ENCODE data around the gene HAX1. TPM values are rescaled to one million over a fixed set of nuclear protein-coding genes. Genes with fewer than 3 reads are reported as not detected.
A peak's percentile ranks its signal among the peaks of the same experiment; 100 is the strongest.
"Not testable (repeated sequence)": the region's sequence is repeated elsewhere in the genome, so short reads cannot be mapped to it uniquely, and the experiment has no call there.

Gene HAX1
- total and polyA plus RNA-seq, 7 experiments from 2014 or later, result 71.9 to 201 (median 108) TPM

DNA sequence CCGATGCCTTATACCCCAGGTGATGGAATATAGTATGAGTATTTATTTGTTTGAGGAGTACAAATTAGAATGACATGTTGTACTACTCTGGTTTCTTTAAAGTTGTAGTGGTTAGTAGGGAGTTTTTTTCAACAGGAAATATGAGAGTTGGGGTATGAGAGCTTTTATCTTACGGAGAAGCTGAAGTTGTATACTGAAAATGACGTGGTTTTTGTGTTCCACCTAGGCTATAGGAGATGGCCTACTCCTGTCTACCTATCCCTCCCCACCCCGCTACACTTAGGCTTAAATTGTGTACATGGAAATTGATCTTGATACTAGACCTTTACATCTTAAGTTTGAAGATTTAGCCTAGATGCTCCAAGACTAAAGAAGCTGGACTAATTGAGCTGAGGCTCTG lies 6.8 kb upstream of the HAX1 start:
- Histone ChIP-seq H3K4me3 (ENCODE audit: low read length) (no peak overlapping the region), H3K4me1 (ENCODE audit: control insufficient read depth in 2 of 2, insufficient read depth in 2 of 2, low read length in 2 of 2) (peaks cover 0 to 30% of the 10 kb centered on the region in 2 donors), H3K27ac (ENCODE audit: low read depth, low read length) (peak overlapping the region; percentile 86), H3K36me3 (ENCODE audit: control insufficient read depth in 2 of 3, insufficient read depth in 3 of 3, low read length in 3 of 3) (peaks cover 5 to 61% (median 17%) of the 10 kb centered on the region in 3 experiments), H3K27me3 (ENCODE audit: control insufficient read depth in 2 of 2, insufficient read depth in 2 of 2, low read length in 2 of 2) (no peaks in the 10 kb centered on the region), H3K9me3 (ENCODE audit: control insufficient read depth in 2 of 3, low read length in 3 of 3) (no peaks in the 10 kb centered on the region)
- Mint-ChIP-seq H3K27me3 (no peaks in the 10 kb centered on the region), H3K4me1 (peaks cover 22 to 55% (median 50%) of the 10 kb centered on the region in 7 donors), H3K9me3 (peaks cover 0 to 1% (median 0%) of the 10 kb centered on the region in 11 donors), H3K4me3 (peak overlapping the region; percentile 23 to 83 (median 54)), H3K27ac (peak overlapping the region; percentile 71 to 98 (median 91)), H3K36me3 (peaks cover 13 to 37% (median 26%) of the 10 kb centered on the region in 5 donors)
- ChIA-PET POLR2A (interaction anchor here (1.1 to 3.3 kb wide), 6 partner anchors 34 to 275 kb away, joined by 3 to 12 read pairs (median 4); partner anchors contain the start of gene UBAP2L), CTCF (interaction anchor here (0.6 to 1.4 kb wide), 6 partner anchors 15 to 214 kb away, joined by 3 to 6 read pairs (median 4); no protein-coding TSS in a partner anchor)
- DNase-seq, result peak in 7 of 9 donors; percentile 54 to 80 (median 72)
- peak; percentile 96 for ATAC-seq
- intact Hi-C loops (cut with micrococcal nuclease), result loop anchor here (2.0 kb wide), 1 partner anchor 45 kb away; the partner anchor contains the start of gene UBAP2L (in 2 of the 2)

DNA sequence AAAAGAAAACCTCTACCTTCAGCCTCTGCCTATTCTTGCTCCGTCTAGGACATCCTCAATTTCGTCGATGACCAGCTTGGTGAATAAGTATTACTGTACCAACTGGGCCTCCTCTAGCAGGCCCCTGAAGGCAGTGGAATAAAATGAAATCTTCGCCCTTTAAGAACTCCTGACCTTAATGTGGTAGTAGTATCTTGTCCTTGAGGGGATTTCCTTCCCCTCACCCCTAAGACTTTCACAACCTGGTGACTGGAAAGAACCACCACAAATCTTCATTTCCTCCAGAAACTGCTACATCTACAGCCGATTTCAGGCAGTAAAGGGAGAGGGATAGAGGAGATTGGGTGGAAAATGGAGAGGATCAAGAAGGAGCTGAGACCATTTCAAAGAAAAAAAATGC lies 1.6 kb upstream of the HAX1 start:
- Mint-ChIP-seq H3K9me3 (no peaks in the 10 kb centered on the region), H3K4me1 (peaks cover 24 to 58% (median 53%) of the 10 kb centered on the region in 7 donors), H3K27ac (peak overlapping the region; percentile 74 to 99 (median 99)), H3K27me3 (no peaks in the 10 kb centered on the region), H3K36me3 (peaks cover 5 to 24% (median 15%) of the 10 kb centered on the region in 5 donors), H3K4me3 (peak overlapping the region in 8 of 10 donors; percentile 5 to 98 (median 52))
- H3K27ac ChIP-seq (ENCODE audit: low read depth, low read length), result peak overlapping the region; percentile 92
- peaks cover 0 to 43% (median 0%) of the 10 kb centered on the region in 3 experiments for H3K36me3 ChIP-seq (ENCODE audit: control insufficient read depth in 2 of 3, insufficient read depth in 3 of 3, low read length in 3 of 3)
- no peak overlapping the region for H3K4me3 ChIP-seq (ENCODE audit: low read length)
- DNase-seq (no peak), ATAC-seq (no peak)
- no peaks in the 10 kb centered on the region for H3K9me3 ChIP-seq (ENCODE audit: control insufficient read depth in 2 of 3, low read length in 3 of 3)
- CTCF ChIA-PET, result interaction anchor here (4.3 to 4.5 kb wide), 2 partner anchors 64 to 71 kb away, joined by 28 to 34 read pairs; no protein-coding TSS in a partner anchor
- POLR2A ChIA-PET, result interaction anchor here (0.9 to 3.0 kb wide), 5 partner anchors 16 to 280 kb away, joined by 3 to 18 read pairs (median 5); partner anchors contain the start of gene RPS27
- H3K4me1 ChIP-seq (ENCODE audit: control insufficient read depth in 2 of 2, insufficient read depth in 2 of 2, low read length in 2 of 2), result peaks cover 20 to 22% of the 10 kb centered on the region in 2 donors
- H3K27me3 ChIP-seq (ENCODE audit: control insufficient read depth in 2 of 2, insufficient read depth in 2 of 2, low read length in 2 of 2), result no peaks in the 10 kb centered on the region
- intact Hi-C loops (cut with micrococcal nuclease), result loop anchor here (5.0 kb wide), 4 partner anchors 294 to 781 kb away; partner anchors contain the start of genes ADAM15 (in 1 of the 2), ILF2 (in 1 of the 2), INTS3 (in 1 of the 2) and JTB (in 1 of the 2)

DNA sequence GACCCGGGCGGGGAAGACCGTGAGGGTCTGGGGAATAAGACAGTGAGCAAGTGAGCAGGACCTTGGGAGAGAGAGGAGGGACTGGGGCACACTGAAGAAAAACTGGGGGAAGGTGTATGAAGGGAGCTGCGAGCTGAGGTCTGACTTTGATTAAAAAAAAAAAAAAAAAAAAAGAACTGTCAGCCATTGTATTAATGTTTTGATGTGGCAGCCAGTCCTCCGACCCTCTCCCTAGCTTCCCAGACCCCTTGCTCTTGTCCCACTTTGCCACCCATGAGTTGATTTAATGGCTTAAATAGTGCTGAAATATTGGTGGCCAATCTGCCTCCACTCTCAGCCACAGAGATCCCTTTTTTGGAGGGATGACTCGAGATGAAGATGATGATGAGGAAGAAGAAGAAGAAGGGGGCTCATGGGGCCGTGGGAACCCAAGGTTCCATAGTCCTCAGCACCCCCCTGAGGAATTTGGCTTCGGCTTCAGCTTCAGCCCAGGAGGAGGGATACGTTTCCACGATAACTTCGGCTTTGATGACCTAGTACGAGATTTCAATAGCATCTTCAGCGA lies 652 bp downstream of the HAX1 start:
- no peak for DNase-seq
- Histone ChIP-seq H3K4me3 (ENCODE audit: low read length) (peak overlapping the region; percentile 98), H3K27ac (ENCODE audit: low read depth, low read length) (peak overlapping the region; percentile 92), H3K4me1 (ENCODE audit: control insufficient read depth in 2 of 2, insufficient read depth in 2 of 2, low read length in 2 of 2) (peaks cover 10 to 20% of the 10 kb centered on the region in 2 donors), H3K27me3 (ENCODE audit: control insufficient read depth in 2 of 2, insufficient read depth in 2 of 2, low read length in 2 of 2) (no peaks in the 10 kb centered on the region), H3K36me3 (ENCODE audit: control insufficient read depth in 2 of 3, insufficient read depth in 3 of 3, low read length in 3 of 3) (peaks cover 0 to 51% (median 0%) of the 10 kb centered on the region in 3 experiments), H3K9me3 (ENCODE audit: control insufficient read depth in 2 of 3, low read length in 3 of 3) (no peaks in the 10 kb centered on the region)
- intact Hi-C loops (cut with micrococcal nuclease), result loop anchor here (1.0 to 5.0 kb wide), 25 partner anchors 52 to 779 kb away; partner anchors contain the start of genes CRTC2 (in 2 of the 2), ILF2 (in 2 of the 2), RPS27 (in 2 of the 2) and UBAP2L (in 2 of the 2)
- H3K27ac Mint-ChIP-seq, result peak overlapping the region; percentile 97 to 99 (median 99)
- no peaks in the 10 kb centered on the region for H3K9me3 Mint-ChIP-seq
- peaks cover 5 to 29% (median 17%) of the 10 kb centered on the region in 5 donors for H3K36me3 Mint-ChIP-seq
- no peaks in the 10 kb centered on the region for H3K27me3 Mint-ChIP-seq
- POLR2A ChIA-PET, result interaction anchor here (0.6 to 3.2 kb wide), 14 partner anchors 16 to 696 kb away, joined by 3 to 18 read pairs (median 4); partner anchors contain the start of genes RPS27 and UBAP2L
- H3K4me1 Mint-ChIP-seq, result peaks cover 20 to 47% (median 42%) of the 10 kb centered on the region in 7 donors
- CTCF ChIA-PET, result interaction anchor here (0.6 to 4.3 kb wide), 6 partner anchors 11 to 132 kb away, joined by 3 to 28 read pairs (median 4); no protein-coding TSS in a partner anchor
- peak overlapping the region; percentile 94 to 99 (median 97) for H3K4me3 Mint-ChIP-seq
- ATAC-seq, result no peak

DNA sequence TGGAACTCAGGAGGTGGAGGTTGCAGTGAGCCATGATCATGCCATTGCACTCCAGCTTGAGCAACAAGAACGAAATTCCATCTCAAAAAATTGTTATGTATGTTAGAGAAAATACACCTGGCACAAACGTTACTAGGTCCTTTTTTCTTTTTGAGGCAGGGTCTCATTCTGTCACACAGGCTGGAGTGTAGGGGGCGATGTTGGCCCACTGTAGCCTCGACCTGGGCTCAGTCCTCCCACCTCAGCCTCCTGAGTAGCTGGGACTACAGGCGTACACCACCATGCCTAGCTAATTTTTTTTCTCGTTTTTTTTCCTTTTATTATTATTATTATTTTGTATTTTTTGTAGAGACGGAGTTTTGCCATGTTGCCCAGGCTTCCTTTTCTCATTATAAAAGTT lies 4.4 kb downstream of the HAX1 start:
- Mint-ChIP-seq H3K27ac (no peak overlapping the region), H3K4me3 (no peak overlapping the region), H3K9me3 (no peaks in the 10 kb centered on the region), H3K4me1 (peaks cover 17 to 32% (median 30%) of the 10 kb centered on the region in 7 donors), H3K36me3 (peaks cover 5 to 20% (median 13%) of the 10 kb centered on the region in 5 donors), H3K27me3 (no peaks in the 10 kb centered on the region)
- peaks cover 10 to 15% of the 10 kb centered on the region in 2 donors for H3K4me1 ChIP-seq (ENCODE audit: control insufficient read depth in 2 of 2, insufficient read depth in 2 of 2, low read length in 2 of 2)
- H3K27me3 ChIP-seq (ENCODE audit: control insufficient read depth in 2 of 2, insufficient read depth in 2 of 2, low read length in 2 of 2), result no peaks in the 10 kb centered on the region
- intact Hi-C loops (cut with micrococcal nuclease), result loop anchor here (1.0 kb wide), 1 partner anchor 202 kb away; no protein-coding TSS in a partner anchor
- no peaks in the 10 kb centered on the region for H3K9me3 ChIP-seq (ENCODE audit: control insufficient read depth in 2 of 3, low read length in 3 of 3)
- no peak overlapping the region for H3K27ac ChIP-seq (ENCODE audit: low read depth, low read length)
- CTCF ChIA-PET, result interaction anchor here (0.7 to 1.2 kb wide), 4 partner anchors 29 to 395 kb away, joined by 3 to 6 read pairs (median 4); no protein-coding TSS in a partner anchor
- DNase-seq, result peak in 3 of 9 donors; percentile 24 to 33 (median 25)
- H3K36me3 ChIP-seq (ENCODE audit: control insufficient read depth in 2 of 3, insufficient read depth in 3 of 3, low read length in 3 of 3), result peaks cover 0 to 24% (median 0%) of the 10 kb centered on the region in 3 experiments
- ATAC-seq, result no peak
- POLR2A ChIA-PET, result interaction anchor here (0.6 to 2.0 kb wide), 5 partner anchors 15 to 469 kb away, joined by 3 to 4 read pairs (median 3); no protein-coding TSS in a partner anchor
- no peak overlapping the region for H3K4me3 ChIP-seq (ENCODE audit: low read length)

DNA sequence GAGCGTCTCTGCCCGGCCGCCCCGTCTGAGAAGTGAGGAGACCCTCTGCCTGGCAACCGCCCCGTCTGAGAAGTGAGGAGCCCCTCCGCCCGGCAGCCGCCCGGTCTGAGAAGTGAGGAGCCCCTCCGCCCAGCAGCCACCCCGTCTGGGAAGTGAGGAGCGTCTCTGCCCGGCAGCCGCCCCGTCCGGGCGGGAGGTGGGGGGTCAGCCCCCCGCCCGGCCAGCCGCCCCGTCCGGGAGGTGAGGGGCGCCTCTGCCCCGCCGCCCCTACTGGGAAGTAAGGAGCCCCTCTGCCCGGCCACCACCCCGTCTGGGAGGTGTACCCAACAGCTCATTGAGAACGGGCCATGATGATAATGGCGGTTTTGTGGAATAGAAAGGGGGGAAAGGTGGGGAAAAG lies 15.2 kb downstream of the HAX1 start:
- H3K9me3 Mint-ChIP-seq; H3K27me3 ChIP-seq (ENCODE audit: control insufficient read depth in 2 of 2, insufficient read depth in 2 of 2, low read length in 2 of 2); intact Hi-C loops (cut with micrococcal nuclease); POLR2A ChIA-PET; H3K4me3 ChIP-seq (ENCODE audit: low read length); H3K36me3 Mint-ChIP-seq; CTCF ChIA-PET; H3K27ac ChIP-seq (ENCODE audit: low read depth, low read length); H3K4me1 Mint-ChIP-seq; H3K36me3 ChIP-seq (ENCODE audit: control insufficient read depth in 2 of 3, insufficient read depth in 3 of 3, low read length in 3 of 3); H3K9me3 ChIP-seq (ENCODE audit: control insufficient read depth in 2 of 3, low read length in 3 of 3); H3K4me3 Mint-ChIP-seq; H3K4me1 ChIP-seq (ENCODE audit: control insufficient read depth in 2 of 2, insufficient read depth in 2 of 2, low read length in 2 of 2); ATAC-seq; DNase-seq; H3K27ac Mint-ChIP-seq: not testable (repeated sequence)
- peaks cover 0 to 18% (median 0%) of the 10 kb centered on the region in 5 donors for H3K27me3 Mint-ChIP-seq

DNA sequence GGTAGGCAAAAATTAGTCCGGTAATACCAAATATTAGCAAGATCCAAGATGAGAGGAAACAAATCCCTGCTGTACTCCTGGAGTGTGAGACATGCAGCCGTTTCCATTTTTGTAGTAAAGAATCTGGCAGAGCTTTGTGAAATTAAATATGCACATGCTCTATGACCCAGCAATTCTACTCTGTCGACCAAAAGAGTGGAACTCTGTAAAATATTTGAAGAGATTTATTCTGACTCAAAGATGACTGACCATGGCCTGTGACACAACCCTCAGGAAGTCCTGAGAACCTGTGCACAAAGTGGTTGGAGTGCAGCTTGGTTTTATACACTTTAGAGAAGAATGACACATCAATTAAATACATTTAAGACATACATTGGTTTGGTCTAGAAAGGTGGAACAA lies 16.2 kb downstream of the HAX1 start:
- no peak for ATAC-seq
- DNase-seq, result no peak
- Mint-ChIP-seq H3K27ac (no peak overlapping the region), H3K36me3 (peaks cover 0 to 6% (median 3%) of the 10 kb centered on the region in 5 donors), H3K4me1 (peaks cover 0 to 4% (median 0%) of the 10 kb centered on the region in 7 donors), H3K9me3 (peaks cover 0 to 10% (median 5%) of the 10 kb centered on the region in 11 donors), H3K4me3 (no peak overlapping the region), H3K27me3 (peaks cover 0 to 21% (median 0%) of the 10 kb centered on the region in 5 donors)
- Histone ChIP-seq H3K36me3 (ENCODE audit: control insufficient read depth in 2 of 3, insufficient read depth in 3 of 3, low read length in 3 of 3) (no peaks in the 10 kb centered on the region), H3K4me1 (ENCODE audit: control insufficient read depth in 2 of 2, insufficient read depth in 2 of 2, low read length in 2 of 2) (no peaks in the 10 kb centered on the region), H3K27ac (ENCODE audit: low read depth, low read length) (no peak overlapping the region), H3K9me3 (ENCODE audit: control insufficient read depth in 2 of 3, low read length in 3 of 3) (no peaks in the 10 kb centered on the region), H3K27me3 (ENCODE audit: control insufficient read depth in 2 of 2, insufficient read depth in 2 of 2, low read length in 2 of 2) (no peaks in the 10 kb centered on the region), H3K4me3 (ENCODE audit: low read length) (no peak overlapping the region)
- ChIA-PET POLR2A (interaction anchor here (0.6 kb wide), 1 partner anchor 172 kb away, joined by 3 read pairs; no protein-coding TSS in a partner anchor), CTCF (no interaction called here)
- intact Hi-C loops (cut with micrococcal nuclease), result no loop called here

All from naive thymus-derived CD4-positive, alpha-beta T cell (primary cell).